NOMO-1 (cell line): ENCODE data around the gene FAM72A.
A peak's percentile ranks its signal among the peaks of the same experiment; 100 is the strongest.
"Not testable (repeated sequence)": the region's sequence is repeated elsewhere in the genome, so short reads cannot be mapped to it uniquely, and the experiment has no call there.

Experiments used
- DNase-seq, 2 experiments: peaks; one replicate each; lab custom pipeline; 2025; ENCODE audit not compliant: unreplicated experiment in 2 of 2; lab: John Stamatoyannopoulos, UW

Gene FAM72A

DNA sequence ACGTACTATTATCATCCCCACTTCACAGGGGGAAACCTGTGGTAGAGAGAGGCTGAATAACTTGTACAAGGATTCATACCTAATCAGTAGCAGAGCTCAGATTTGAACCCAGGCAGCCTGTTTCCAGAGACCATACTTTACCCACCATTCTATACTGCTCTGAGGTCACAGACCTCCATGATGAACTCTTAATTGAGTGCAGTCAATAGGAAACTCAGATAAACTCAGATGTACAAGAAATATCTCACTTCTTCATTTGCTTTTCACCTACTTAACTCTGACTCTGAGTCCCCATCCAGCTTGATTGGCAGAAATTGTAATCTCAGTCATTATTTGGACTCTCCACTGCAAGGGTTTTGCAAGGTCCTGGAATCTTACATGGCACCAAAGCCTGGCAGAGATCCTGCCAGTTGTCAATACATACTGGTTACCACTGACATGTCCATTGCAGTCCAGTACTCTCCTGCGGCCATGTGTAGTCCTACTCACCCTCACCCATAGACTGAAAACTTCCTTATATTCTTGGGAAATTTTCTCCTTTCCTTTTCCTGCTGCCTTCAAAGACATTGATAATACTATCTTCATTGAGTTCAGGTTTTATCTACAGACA is 29.4 kb downstream of the FAM72A start:
- not testable (repeated sequence) for DNase-seq

GRCh38 chr1:206169794-206170193 is 32.8 kb downstream of the FAM72A start:
- peak; percentile 2 to 52 for DNase-seq

DNA sequence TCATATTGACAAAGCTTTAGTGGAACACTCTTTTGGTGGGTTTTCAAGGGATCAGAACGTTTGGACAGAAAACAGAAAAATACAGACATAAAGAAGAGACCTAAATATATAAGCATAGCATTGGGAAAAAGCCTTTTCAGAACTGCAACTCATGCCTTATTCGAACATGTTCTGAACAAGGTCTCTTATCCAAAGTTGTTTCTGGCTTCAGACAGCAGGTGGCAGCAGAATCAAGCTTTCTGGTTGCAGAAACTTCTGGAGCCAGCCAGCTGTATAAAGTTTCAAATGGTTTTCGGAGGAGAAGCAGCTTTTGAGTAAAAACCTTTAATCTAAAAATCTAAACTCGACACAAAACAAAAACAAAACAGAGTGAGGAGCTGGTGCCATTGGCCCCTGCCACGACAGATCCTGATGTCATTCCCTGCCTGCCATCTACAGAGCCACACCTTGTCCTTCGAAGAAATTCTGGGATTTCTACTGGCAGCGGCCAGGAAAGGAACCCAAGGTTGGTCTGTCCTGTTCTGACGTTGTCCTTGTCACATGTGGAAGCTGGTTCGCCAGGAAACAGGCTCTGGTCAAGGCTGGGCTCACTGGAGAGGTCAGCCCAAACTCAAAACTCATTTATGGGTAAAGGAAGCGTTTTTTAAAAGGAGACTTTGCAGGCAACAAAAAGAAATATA is 35.1 kb downstream of the FAM72A start:
- not testable (repeated sequence) for DNase-seq

DNA sequence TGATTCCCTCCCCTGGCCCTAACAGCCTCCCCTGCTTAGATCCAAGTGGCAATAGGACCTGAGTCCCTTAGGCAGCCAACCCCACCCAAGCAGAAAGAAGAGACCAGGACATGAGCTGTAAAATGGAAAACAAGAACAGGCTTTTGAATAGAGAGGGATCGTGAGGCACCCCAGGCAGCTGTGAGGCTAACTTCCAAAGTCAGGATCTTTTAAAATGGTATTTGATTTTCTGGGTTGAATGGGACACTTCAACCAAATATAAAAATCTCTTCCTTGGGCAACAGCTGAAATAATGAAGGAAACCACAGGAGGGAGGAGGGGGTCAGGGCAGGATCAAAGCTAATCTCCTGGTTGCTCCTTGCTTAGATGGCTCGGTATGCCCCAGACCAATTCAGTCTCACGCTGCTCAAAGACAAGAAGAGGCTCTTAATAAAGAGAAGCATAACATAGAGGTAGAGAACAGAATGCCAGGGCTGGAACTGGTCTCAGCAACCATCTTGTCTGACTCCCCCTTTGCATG is 56.8 kb downstream of the FAM72A start:
- no peak for DNase-seq

DNA sequence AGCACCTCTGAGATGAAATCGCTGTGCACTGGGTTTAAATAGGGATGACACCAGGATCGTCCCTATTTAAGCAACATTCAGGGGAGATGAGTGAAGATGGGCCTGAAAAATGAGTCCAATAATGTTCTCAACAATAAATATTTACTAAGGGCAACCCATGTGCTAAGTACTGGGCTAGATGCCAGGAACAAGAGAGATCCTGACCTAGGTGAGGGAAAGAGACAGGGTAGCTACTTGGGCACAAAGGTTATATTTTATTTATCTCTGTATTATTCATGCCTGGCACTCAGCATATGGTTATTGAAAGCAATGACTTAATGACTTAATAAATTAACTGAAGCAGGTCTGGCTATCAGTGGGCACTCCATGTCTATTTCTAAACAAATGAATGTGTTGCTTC is 58.0 kb downstream of the FAM72A start:
- DNase-seq = no peak

DNA sequence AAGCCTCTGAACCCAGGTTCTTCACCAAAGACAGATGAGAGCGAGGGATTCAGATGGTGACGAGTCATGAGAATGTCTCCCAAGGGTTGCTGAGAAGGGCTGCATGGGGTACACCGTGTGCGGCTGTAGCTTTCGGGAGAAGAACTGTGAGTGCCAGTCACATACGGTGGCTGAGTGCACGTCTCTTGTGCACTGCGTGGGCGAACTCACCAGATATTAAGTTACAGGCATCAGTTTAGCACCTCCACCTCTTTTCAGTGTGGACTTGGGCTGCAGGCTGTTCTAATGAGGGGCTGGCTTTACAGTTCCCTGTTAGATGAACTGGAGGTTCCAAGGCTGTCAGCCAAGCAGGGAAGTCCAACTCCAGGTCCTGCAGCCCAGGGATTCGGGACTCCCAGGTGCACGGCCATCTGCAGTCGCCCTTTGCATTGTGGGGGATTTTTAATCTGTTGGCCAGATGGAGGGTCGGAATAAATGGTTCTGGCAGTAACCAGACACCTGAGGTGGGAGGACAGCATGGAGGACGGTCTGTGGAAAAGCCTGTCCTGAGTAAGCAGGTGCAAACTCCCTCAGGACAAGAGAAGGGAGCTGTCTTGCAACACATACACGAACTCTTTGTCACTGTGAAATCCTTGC is 59.0 kb downstream of the FAM72A start:
- no peak for DNase-seq

GRCh38 chr1:206142770-206143169 is 59.9 kb downstream of the FAM72A start:
- DNase-seq = no peak

DNA sequence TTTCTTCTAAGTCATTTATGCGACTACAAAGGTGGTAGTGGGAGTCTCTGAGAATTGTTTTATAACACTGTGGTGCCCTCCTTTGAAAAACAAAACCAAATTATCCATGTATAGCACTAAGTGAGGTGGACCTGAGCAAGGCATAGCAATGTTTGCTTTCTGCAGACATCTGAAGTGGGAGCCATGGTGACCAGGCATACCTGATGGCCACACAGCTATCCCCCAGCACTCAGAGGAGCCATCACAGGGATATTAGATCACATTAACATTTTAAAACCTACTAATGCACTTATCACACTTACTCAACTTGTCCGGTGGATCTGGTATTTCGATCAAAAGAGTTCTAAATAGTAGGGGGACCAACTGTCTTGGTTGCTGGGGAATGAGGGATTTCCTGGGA is 60.6 kb downstream of the FAM72A start:
- DNase-seq = no peak

- DNase-seq = no peak
These were observed 66.4 kb downstream of the FAM72A start for GRCh38 chr1:206136241-206136640.
